GM23338 (cell line): ENCODE results near the gene P4HA3. TPM values are rescaled to one million over a fixed set of nuclear protein-coding genes. Genes with fewer than 3 reads are reported as not detected.

ENCODE experiments used
- ATAC-seq: fragments of 200-7000 bp; cut with Tn5 transposase; 3 replicates; pipeline ENCODE4 v1.9.1; 2020
- DNase-seq: peaks from one replicate; pipeline ENCODE4 v3.0.0-alpha.2; 2015; ENCODE audit warnings: low spot score
- H2AFZ ChIP-seq: fragments of 200-600 bp; sonication (generic); 2 replicates; pipeline ENCODE4 v1.8.0; 2016; ENCODE audit warnings: antibody characterized with exemption, mild to moderate bottlenecking, moderate library complexity
- H3F3A ChIP-seq: fragments of 200-600 bp; sonication (generic); replicated peaks from 2 replicates; pipeline ENCODE4 v1.8.0; 2017; ENCODE audit warnings: antibody characterized with exemption, mixed run types, low read depth
- H3K27ac ChIP-seq: fragments of 200-600 bp; sonication (generic); 2 replicates; pipeline ENCODE4 v1.6.1; 2016; ENCODE audit warnings: low read depth
- H3K27me3 ChIP-seq: fragments of 200-600 bp; sonication (generic); 2 replicates; pipeline ENCODE4 v1.8.0; 2016; ENCODE audit warnings: mild to moderate bottlenecking, mixed run types, moderate library complexity; ENCODE audit not compliant: insufficient read depth
- H3K36me3 ChIP-seq: fragments of 200-600 bp; sonication (generic); 2 replicates; pipeline ENCODE4 v1.8.0; 2016; ENCODE audit warnings: mild to moderate bottlenecking; ENCODE audit not compliant: insufficient read depth
- H3K4me1 ChIP-seq: fragments of 200-600 bp; sonication (generic); 2 replicates; pipeline ENCODE4 v1.8.0; 2016; ENCODE audit warnings: mild to moderate bottlenecking, moderate library complexity; ENCODE audit not compliant: insufficient read depth
- H3K4me2 ChIP-seq: fragments of 200-600 bp; sonication (generic); 2 replicates; pipeline ENCODE4 v1.7.1; 2017; ENCODE audit warnings: mixed run types
- H3K4me3 ChIP-seq: fragments of 200-600 bp; sonication (generic); 2 replicates; pipeline ENCODE4 v1.6.1; 2016; ENCODE audit warnings: mixed run types
- H3K79me2 ChIP-seq: fragments of 200-600 bp; sonication (generic); replicated peaks from 2 replicates; pipeline ENCODE4 v1.8.0; 2017; ENCODE audit warnings: mild to moderate bottlenecking; ENCODE audit not compliant: insufficient read depth
- H3K9me2 ChIP-seq: fragments of 200-600 bp; sonication (generic); 2 replicates; pipeline ENCODE4 v1.8.0; 2017; ENCODE audit not compliant: insufficient read depth
- H4K20me1 ChIP-seq: fragments of 200-600 bp; sonication (generic); replicated peaks from 2 replicates; pipeline ENCODE4 v1.8.0; 2017; ENCODE audit warnings: mild to moderate bottlenecking; ENCODE audit not compliant: insufficient read depth
- H3K27ac Mint-ChIP-seq: 2 replicates; pipeline ENCODE4 v1.8.0; 2020; ENCODE audit warnings: inconsistent platforms, mild to moderate bottlenecking, moderate library complexity, mixed read lengths
- H3K27me3 Mint-ChIP-seq: 3 replicates; pipeline ENCODE4 v1.8.0; 2022; ENCODE audit warnings: low read depth, mild to moderate bottlenecking, moderate library complexity, mixed read lengths, inconsistent platforms; ENCODE audit not compliant: insufficient read depth, poor library complexity
- H3K36me3 Mint-ChIP-seq: 3 replicates; pipeline ENCODE4 v1.8.0; 2021; ENCODE audit warnings: low read depth, mild to moderate bottlenecking, inconsistent platforms, moderate library complexity, mixed read lengths
- H3K4me1 Mint-ChIP-seq: 3 replicates; pipeline ENCODE4 v1.8.0; 2020; ENCODE audit warnings: mild to moderate bottlenecking, inconsistent platforms, mixed read lengths
- H3K4me3 Mint-ChIP-seq: 3 replicates; pipeline ENCODE4 v1.8.0; 2021; ENCODE audit warnings: moderate library complexity, mild to moderate bottlenecking, inconsistent platforms, mixed read lengths
- H3K9me3 Mint-ChIP-seq: 3 replicates; pipeline ENCODE4 v1.8.0; 2020; ENCODE audit warnings: moderate library complexity, mild to moderate bottlenecking, inconsistent platforms, mixed read lengths
- POLR2AphosphoS5 ChIP-seq: IDR thresholded peaks from 2 replicates; pipeline ENCODE4 v1.6.1; 2016; ENCODE audit warnings: antibody characterized with exemption, low read depth
- REST ChIP-seq: IDR thresholded peaks from one replicate; pipeline ENCODE4 v1.6.1; 2018; ENCODE audit warnings: antibody characterized with exemption; ENCODE audit not compliant: unreplicated experiment
- STAT1 ChIP-seq: IDR thresholded peaks from one replicate; pipeline ENCODE4 v1.6.1; 2016; ENCODE audit warnings: antibody characterized with exemption; ENCODE audit not compliant: unreplicated experiment
- ZNF114 ChIP-seq: fragments of 250-450 bp; sonication (Bioruptor Pico); IDR thresholded peaks from 2 replicates; pipeline ENCODE4 v1.5.0; 2020; ENCODE audit warnings: mild to moderate bottlenecking, moderate library complexity
- ZNF462 ChIP-seq: fragments of 250-450 bp; sonication (Bioruptor Pico); IDR thresholded peaks from 2 replicates; pipeline ENCODE4 v1.5.0; 2020; ENCODE audit warnings: mild to moderate bottlenecking, moderate library complexity
- polyA plus RNA-seq: library from polyadenylated mRNA; unstranded; fragments of >200 nt; fragmentation: Nextera tagmentation; extraction: Ambion mirVana; gene quantifications from 2 replicates; pipeline ENCODE4 v1.2.1, GENCODE V29; 2016
- total RNA-seq: library from RNA; depleted of rRNA; stranded (reverse); fragments of >200 nt; shearing (Covaris generic); gene quantifications from 2 replicates; pipeline ENCODE4 v1.2.3, GENCODE V29; 2014

P4HA3 gene
- total and polyA plus RNA-seq, 2 experiments from 2014 or later, result 0.08 TPM; not detected in 1

GRCh38 chr11:74333193-74333592 is 21.8 kb upstream of the P4HA3 start:
- Histone ChIP-seq H3F3A (no peaks in the 10 kb centered on the region), H3K36me3 (peaks cover 12% of the 10 kb centered on the region), H2AFZ (no peak overlapping the region), H3K4me2 (no peak overlapping the region), H3K4me1 (no peaks in the 10 kb centered on the region), H4K20me1 (no peaks in the 10 kb centered on the region), H3K79me2 (no peaks in the 10 kb centered on the region), H3K9me2 (no peaks in the 10 kb centered on the region), H3K4me3 (no peak overlapping the region), H3K27ac (no peak overlapping the region), H3K27me3 (no peaks in the 10 kb centered on the region)
- Mint-ChIP-seq H3K4me3 (no peak overlapping the region), H3K36me3 (peaks cover 10% of the 10 kb centered on the region), H3K27ac (no peak overlapping the region), H3K27me3 (no peaks in the 10 kb centered on the region), H3K9me3 (peaks cover under 1% of the 10 kb centered on the region; the same call in 2 of the 3 replicates), H3K4me1 (no peaks in the 10 kb centered on the region)
- DNase-seq, result no peak
- TF ChIP-seq REST (no peak), STAT1 (no peak), ZNF114 (CRISPR knock-in tag) (no peak), ZNF462 (CRISPR knock-in tag) (no peak), POLR2AphosphoS5 (no peak)
- ATAC-seq, result no peak
